Activated CD8-positive, alpha-beta memory T cell treated with anti-CD3 and anti-CD28 coated beads, Interleukin-2, amount 50 U/mL, for 24 hours (primary cell): ENCODE measurements around the gene PRSS8.

Experiments used
- DNase-seq: peaks from one replicate; pipeline ENCODE4 v3.0.0-alpha.2; 2020; ENCODE audit errors: extremely low read depth

Gene PRSS8

DNA sequence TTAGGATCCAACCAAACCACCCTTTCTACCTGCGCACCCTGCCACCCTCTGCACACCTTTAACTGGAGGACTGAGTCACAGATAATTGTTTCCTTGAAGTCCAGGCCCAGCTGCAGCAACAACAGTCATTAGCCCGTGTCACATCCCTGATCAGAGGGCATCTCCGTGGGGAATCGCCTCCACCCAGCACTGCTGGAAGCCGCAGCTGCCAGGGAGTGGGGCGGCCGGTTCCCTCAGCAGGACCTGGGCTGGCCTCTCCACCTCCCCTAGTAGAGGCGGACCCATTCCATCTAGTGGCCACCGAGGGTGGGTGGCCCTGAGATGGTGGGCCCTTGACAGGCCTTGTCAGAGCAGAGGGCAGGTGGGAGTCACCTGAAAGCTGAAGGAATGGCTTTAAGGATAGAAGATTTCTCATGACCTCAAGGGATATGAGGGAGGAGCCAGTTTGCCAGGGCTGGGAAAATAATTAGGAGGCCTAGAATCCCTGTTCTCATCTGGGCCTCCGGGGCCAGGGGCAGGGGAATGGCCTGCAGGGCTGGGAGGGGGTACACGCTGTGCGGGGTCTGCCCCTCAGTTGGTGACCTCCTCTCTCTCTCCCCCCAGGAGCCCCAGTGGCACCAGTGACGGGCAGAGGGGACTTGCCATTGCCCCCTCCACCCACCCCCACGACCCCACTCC is 53.0 kb downstream of the PRSS8 start:
- no peak for DNase-seq
